Myocyte (in vitro differentiated cells): ENCODE data around the gene PRRT2. TPM values are rescaled to one million over a fixed set of nuclear protein-coding genes. Genes with fewer than 3 reads are reported as not detected.
"Not testable (repeated sequence)": the region's sequence is repeated elsewhere in the genome, so short reads cannot be mapped to it uniquely, and the experiment has no call there.

Source experiments
- DNase-seq: peaks from one replicate; pipeline ENCODE4 v3.0.0-alpha.2; 2012; ENCODE audit warnings: low read depth
- total RNA-seq: library from RNA; depleted of rRNA; stranded (reverse); fragments of >200 nt; gene quantifications from 2 replicates; pipeline ENCODE4 v1.2.3, GENCODE V29; 2014

Gene PRRT2
- total RNA-seq, 1 donor from 2014 or later = 3.1 TPM

DNA sequence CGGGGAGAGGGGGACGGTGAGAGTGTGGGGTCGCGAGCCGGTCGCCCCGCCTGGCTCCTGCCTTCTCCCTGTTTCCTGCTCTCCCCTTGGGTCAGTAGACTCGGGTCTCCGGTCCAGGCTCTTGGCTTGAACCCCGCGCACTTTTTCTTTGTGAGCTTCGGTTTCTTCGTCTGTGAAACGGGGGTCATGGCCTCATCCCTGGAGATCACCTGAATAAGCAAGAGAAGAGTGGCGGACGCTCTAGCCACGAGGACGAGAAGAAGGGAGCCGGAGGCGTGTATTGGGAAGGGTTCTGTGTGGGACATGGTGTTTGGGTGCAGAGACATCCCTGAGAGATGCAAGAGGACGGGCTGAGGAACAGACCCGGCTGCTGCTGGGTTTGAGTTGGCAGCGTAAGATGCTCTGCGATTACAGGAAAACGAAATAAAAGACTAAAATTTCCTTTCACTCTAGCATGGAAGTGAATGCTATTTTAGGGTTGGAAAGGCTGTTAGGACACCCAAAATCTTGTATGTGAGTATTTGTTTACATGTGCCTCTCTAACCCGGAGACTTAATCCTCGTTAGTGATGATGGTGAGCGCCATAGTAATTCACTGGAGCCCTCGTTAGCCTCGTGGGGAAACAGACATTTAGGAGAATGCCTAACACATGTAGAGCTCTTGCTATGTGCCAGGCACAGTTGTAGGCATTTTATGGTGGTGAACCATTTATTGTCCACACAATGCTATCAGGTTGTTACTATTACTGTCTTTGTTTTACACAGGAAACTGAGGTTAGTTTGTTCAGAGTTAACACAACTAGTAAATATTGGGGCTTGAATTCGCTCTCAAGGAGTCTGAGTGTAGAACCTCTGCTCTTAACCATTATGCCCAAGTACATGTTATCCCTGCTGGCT lies 20.8 kb upstream of the PRRT2 start:
- DNase-seq = no peak

- no peak for DNase-seq
These were observed 19.9 kb upstream of the PRRT2 start for GRCh38 chr16:29791845-29792807.

- DNase-seq = not testable (repeated sequence)
These were observed 18.8 kb upstream of the PRRT2 start for GRCh38 chr16:29793153-29793552.

DNA sequence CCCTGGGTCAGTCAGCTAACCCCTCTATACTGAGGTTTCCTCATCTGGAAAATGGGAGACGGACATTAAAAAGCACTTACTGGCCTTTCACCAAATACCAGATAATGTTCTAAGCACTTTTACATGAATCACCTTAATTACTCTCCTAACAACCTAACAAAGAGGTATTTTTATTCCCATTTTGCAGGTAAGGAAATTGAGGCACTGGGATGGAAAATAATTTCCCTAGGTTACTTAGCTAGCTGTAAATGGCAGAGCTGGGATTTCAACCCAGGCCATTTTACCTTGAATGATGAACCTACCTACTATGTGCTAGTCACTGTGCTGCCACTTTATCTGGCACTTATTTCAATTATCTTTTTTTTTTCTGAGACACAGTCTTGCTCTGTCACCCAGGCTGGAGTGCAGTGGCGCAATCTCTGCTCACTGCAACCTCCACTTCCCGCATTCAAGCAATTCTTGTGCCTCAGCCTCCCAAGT lies 17.7 kb upstream of the PRRT2 start:
- no peak for DNase-seq

DNA sequence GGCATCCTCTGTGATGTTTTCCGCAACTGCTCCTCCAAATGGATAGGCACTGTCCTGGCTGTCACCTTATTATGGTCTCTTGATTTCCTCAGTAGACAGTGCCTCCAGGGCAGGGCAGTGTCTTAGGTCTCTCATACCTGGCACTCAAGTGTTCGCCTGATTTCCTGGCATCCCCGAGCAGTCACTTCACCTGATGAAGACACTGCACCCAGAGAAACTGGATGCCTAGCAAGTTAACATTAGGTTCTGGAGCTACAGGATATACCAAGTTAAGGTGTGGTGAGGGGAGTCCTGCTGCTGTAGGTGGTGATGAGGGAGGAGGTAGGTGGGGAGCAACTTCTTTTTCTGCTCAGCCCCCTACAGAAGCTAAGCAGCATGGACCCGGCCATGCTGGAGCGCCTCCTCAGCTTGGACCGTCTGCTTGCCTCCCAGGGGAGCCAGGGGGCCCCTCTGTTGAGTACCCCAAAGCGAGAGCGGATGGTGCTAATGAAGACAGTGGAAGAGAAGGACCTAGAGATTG lies 9.5 kb upstream of the PRRT2 start:
- no peak for DNase-seq

- no peak for DNase-seq
These were observed 8.0 kb upstream of the PRRT2 start for GRCh38 chr16:29804020-29804419.

DNA sequence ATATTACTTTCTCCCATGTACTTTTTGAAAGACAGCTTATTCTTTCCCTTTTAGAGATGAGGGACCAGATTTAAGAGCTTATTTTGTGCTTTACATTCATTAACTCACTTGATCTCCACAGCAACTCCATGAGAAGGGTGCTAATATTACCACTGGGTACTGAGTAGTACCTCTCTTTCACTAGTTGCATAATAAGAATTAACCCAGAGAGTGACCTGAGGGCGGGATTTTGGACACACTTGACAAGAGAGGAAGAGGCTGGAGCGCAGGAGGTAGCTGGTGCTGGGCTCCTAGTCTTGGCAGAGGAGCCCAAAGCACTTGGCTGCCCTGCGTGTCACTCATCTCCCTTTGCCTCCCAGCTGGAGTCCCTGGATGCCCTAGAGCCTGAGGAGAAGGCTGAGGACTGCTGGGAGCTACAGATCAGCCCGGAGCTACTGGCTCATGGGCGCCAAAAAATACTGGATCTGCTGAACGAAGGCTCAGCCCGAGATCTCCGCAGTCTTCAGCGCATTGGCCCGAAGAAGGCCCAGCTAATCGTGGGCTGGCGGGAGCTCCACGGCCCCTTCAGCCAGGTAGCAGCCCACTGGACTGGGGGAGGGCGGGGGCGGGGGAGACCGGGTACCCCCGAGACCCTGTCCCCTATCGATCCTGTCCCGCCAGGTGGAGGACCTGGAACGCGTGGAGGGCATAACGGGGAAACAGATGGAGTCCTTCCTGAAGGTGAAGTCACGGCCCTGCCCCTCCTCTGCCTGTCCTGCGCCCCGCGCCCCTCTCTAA lies 7.3 kb upstream of the PRRT2 start:
- peak; percentile 39 for DNase-seq

DNA sequence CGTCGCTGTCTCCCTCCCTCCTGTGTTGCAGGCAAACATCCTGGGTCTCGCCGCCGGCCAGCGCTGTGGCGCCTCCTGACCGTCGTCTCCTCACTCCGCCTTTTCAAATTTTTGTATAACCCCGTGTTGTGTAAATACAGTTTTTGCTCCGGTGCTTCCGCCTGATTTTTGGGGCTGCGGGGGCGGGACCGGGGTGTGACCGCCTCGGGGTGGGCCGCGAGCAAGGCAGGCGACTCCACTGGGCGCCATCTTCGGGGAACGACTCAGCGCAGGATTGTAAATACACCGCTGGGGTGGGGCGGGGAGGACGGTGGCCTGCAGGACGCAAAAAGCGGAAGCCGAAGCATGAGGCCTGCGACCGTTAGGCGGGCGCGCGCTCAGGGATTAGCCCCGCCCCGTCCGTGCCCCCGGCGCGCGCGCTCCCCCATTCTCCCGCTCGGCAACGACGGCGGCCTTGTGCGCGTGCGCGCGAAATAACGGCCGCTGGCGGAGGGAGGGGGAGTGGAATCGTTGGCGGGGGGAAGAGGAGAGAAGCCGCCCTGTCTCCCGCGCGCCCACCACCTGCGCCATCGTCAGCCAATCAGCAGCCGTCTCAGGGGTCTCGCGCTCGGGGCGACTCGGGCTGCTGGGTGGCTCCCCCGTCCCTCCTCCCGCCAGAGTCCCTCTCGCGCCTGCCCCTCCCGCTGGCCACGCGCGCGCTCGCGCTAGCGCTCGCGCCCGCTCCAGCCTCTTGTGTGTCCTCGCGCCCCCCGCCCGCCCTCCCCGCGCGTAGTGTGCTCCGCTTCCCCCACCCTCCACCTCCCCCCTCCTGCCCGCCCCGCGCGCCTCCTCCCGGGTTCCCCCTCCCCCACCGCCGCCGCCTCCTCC lies 6.5 kb upstream of the PRRT2 start:
- peak; percentile 96 for DNase-seq

GRCh38 chr16:29806099-29806579 lies 5.9 kb upstream of the PRRT2 start, which contains the start of gene MAZ:
MAZ (plus strand) TSS chr16:29806529; CDS start chr16:29806702, 173 bp downstream.
- no peak for DNase-seq

- DNase-seq = peak; percentile 40
These were observed 5.2 kb upstream of the PRRT2 start for GRCh38 chr16:29806641-29807425.

- peak; percentile 92 for DNase-seq
These were observed 4.4 kb upstream of the PRRT2 start for GRCh38 chr16:29807426-29808218.

- no peak for DNase-seq
These were observed 3.6 kb upstream of the PRRT2 start for GRCh38 chr16:29808219-29808900.

DNA sequence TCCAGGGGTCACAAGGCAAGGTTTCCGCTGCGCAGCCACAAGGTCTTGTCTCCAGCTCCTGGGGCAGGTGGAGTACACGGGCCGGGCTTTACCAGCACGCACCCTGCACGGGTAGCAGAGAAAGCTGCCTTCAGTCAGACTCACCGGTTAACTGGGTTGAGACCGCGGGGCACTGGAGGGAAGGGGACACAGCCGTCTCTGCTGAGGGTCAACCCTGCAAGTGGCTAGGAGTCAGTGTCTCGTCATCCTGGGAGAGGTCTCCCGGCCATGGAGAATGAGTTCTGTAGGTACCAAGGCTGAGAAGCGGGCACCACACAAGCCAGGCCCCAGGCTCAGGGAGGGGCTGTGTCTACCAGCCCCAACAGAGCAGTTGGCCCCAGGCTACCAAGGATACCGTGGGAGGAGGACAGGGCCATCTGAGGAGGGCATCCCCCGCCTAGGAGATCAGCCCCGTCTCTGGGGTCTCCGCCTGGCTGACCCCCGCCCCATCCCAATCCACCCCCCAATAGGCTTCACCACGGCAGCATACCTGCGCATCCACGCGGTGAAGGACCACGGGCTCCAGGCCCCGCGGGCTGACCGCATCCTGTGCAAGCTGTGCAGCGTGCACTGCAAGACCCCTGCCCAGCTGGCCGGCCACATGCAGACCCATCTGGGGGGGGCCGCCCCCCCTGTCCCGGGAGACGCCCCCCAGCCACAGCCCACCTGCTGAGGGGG lies 2.8 kb upstream of the PRRT2 start:
- no peak for DNase-seq

DNA sequence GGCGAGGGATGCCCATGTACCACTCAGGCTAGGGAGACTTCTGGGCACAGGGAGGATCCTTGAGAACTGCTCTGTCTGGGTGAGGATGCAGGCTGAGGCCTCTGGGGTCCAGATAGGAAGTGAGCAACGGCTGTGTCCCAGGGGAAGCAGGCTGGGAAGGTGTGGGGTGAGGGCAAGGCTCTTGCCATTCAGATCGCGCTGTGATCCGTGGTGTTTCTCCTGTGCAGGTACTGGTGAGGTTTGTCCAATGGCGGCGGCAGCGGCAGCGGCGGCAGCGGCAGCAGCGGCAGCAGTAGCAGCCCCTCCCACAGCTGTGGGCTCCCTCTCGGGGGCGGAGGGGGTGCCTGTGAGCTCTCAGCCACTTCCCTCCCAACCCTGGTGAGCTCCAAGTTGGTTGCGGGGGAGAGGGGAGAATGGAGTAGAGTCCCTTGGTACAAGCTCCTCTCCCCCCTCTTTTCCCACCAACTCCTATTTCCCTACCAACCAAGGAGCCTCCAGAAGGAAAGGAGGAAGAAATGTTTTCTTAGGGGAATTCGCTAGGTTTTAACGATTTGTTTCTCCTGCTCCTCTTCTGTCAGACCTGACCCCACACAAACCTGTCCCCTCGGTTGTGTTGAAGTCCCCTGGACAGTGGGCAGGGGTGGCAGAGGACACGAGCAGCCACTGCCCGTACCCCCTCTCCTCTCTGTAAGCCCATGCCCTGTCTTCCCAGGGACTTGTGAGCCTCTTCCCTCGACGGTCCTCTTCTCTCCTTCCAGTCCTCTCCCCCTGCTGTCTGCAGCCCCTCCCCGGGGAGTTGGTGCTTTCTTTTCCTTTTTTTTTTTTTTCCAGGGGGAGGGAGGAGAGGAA lies 1.9 kb upstream of the PRRT2 start:
- DNase-seq = peak; percentile 7

- peak; percentile 6 for DNase-seq
These were observed 1.3 kb upstream of the PRRT2 start for GRCh38 chr16:29810699-29811169.
